Astrocyte (in vitro differentiated cells and primary cell): ENCODE data around the gene HLTF. TPM values are rescaled to one million over a fixed set of nuclear protein-coding genes. Genes with fewer than 3 reads are reported as not detected.
A peak's percentile ranks its signal among the peaks of the same experiment; 100 is the strongest.

ENCODE experiments used
- DNase-seq: peaks from one replicate; pipeline ENCODE4 v3.0.0-alpha.2; 2010; ENCODE audit warnings: low read depth
- FAIRE-seq: peaks from 2 replicates; lab custom pipeline; 2011; peaks lifted over from hg19 to GRCh38; lab: Jason Lieb, UNC
- H2AFZ ChIP-seq: 2 replicates; pipeline ENCODE4 v1.6.0; 2012; ENCODE audit warnings: low read depth, low read length, inconsistent platforms
- H3K27ac ChIP-seq: 2 replicates; pipeline ENCODE4 v1.5.1; 2011; ENCODE audit warnings: low read depth, low read length, inconsistent platforms
- H3K27me3 ChIP-seq: 2 replicates; pipeline ENCODE4 v1.6.0; 2011; ENCODE audit warnings: low read length, inconsistent platforms; ENCODE audit not compliant: insufficient read depth
- H3K36me3 ChIP-seq: 2 replicates; pipeline ENCODE4 v1.5.1; 2011; ENCODE audit warnings: low read length, inconsistent platforms; ENCODE audit not compliant: insufficient read depth
- H3K4me1 ChIP-seq: 2 replicates; pipeline ENCODE4 v1.5.1; 2011; ENCODE audit warnings: low read length, inconsistent platforms; ENCODE audit not compliant: insufficient read depth
- H3K4me2 ChIP-seq: 2 replicates; pipeline ENCODE4 v1.6.0; 2012; ENCODE audit warnings: low read length, inconsistent platforms
- H3K4me3 ChIP-seq: 2 replicates; pipeline ENCODE4 v1.5.1; 2011; ENCODE audit warnings: low read depth, mild to moderate bottlenecking, low read length, inconsistent platforms; ENCODE audit not compliant: insufficient read depth
- H3K79me2 ChIP-seq: 2 replicates; pipeline ENCODE4 v1.6.0; 2012; ENCODE audit warnings: mild to moderate bottlenecking, low read length, inconsistent platforms; ENCODE audit not compliant: insufficient read depth
- H3K9ac ChIP-seq: 2 replicates; pipeline ENCODE4 v1.6.0; 2012; ENCODE audit warnings: mild to moderate bottlenecking, low read length, inconsistent platforms
- H3K9me3 ChIP-seq: 2 replicates; pipeline ENCODE4 v1.5.1; 2012; ENCODE audit warnings: low read depth, mild to moderate bottlenecking, low read length, inconsistent platforms; ENCODE audit not compliant: insufficient read depth
- H4K20me1 ChIP-seq: 2 replicates; pipeline ENCODE4 v1.6.0; 2012; ENCODE audit warnings: low read length, inconsistent platforms; ENCODE audit not compliant: insufficient read depth
- H3K27ac Mint-ChIP-seq: one replicate; pipeline ENCODE4 v1.8.0; 2021; ENCODE audit warnings: mild to moderate bottlenecking, mixed read lengths; ENCODE audit not compliant: unreplicated experiment
- H3K27me3 Mint-ChIP-seq: one replicate; pipeline ENCODE4 v1.8.0; 2021; ENCODE audit warnings: low read depth, mixed read lengths; ENCODE audit not compliant: unreplicated experiment
- H3K36me3 Mint-ChIP-seq: one replicate; pipeline ENCODE4 v1.8.0; 2021; ENCODE audit warnings: low read depth, mixed read lengths; ENCODE audit not compliant: unreplicated experiment
- H3K4me1 Mint-ChIP-seq: one replicate; pipeline ENCODE4 v1.8.0; 2021; ENCODE audit warnings: low read depth, mixed read lengths; ENCODE audit not compliant: unreplicated experiment
- H3K4me3 Mint-ChIP-seq: one replicate; pipeline ENCODE4 v1.8.0; 2021; ENCODE audit warnings: mild to moderate bottlenecking, moderate library complexity, mixed read lengths; ENCODE audit not compliant: unreplicated experiment
- H3K9me3 Mint-ChIP-seq: one replicate; pipeline ENCODE4 v1.8.0; 2021; ENCODE audit warnings: mild to moderate bottlenecking, mixed read lengths; ENCODE audit not compliant: unreplicated experiment
- EZH2 ChIP-seq: IDR thresholded peaks from 2 replicates; pipeline ENCODE4 v1.6.1; 2012; ENCODE audit warnings: mild to moderate bottlenecking, low read length, inconsistent platforms; ENCODE audit not compliant: insufficient read depth
- total RNA-seq: library from RNA; stranded (reverse); gene quantifications from 2 replicates; pipeline ENCODE4 v1.2.1, GENCODE V29; 2021
- TF ChIP-seq, protein P1 (sequence below): IDR thresholded peaks from 2 replicates; pipeline ENCODE4 v1.5.1; 2011; ENCODE audit warnings: low read depth, mild to moderate bottlenecking, inconsistent platforms, low read length, moderate library complexity; ENCODE audit not compliant: insufficient read depth

HLTF gene
- total RNA-seq, 1 donor from 2014 or later, result 19.5 TPM

GRCh38 chr3:149005416-149005815, 80.9 kb downstream of the HLTF start:
- Histone ChIP-seq H3K79me2 (no peaks in the 10 kb centered on the region), H3K9me3 (no peaks in the 10 kb centered on the region), H3K36me3 (peaks cover 8% of the 10 kb centered on the region), H3K4me3 (no peak overlapping the region), H3K9ac (no peak overlapping the region), H3K4me1 (peaks cover 11% of the 10 kb centered on the region), H2AFZ (no peak overlapping the region), H3K27ac (no peak overlapping the region), H3K27me3 (no peaks in the 10 kb centered on the region), H4K20me1 (no peaks in the 10 kb centered on the region), H3K4me2 (no peak overlapping the region)
- Mint-ChIP-seq H3K27me3 (no peaks in the 10 kb centered on the region), H3K27ac (no peak overlapping the region), H3K4me1 (peaks cover 1% of the 10 kb centered on the region), H3K9me3 (no peaks in the 10 kb centered on the region), H3K4me3 (no peak overlapping the region), H3K36me3 (peaks cover 11% of the 10 kb centered on the region)
- DNase-seq, result peak; percentile 47
- no peak for FAIRE-seq
- no peak for TF ChIP-seq EZH2
- TF ChIP-seq, protein P1, sequence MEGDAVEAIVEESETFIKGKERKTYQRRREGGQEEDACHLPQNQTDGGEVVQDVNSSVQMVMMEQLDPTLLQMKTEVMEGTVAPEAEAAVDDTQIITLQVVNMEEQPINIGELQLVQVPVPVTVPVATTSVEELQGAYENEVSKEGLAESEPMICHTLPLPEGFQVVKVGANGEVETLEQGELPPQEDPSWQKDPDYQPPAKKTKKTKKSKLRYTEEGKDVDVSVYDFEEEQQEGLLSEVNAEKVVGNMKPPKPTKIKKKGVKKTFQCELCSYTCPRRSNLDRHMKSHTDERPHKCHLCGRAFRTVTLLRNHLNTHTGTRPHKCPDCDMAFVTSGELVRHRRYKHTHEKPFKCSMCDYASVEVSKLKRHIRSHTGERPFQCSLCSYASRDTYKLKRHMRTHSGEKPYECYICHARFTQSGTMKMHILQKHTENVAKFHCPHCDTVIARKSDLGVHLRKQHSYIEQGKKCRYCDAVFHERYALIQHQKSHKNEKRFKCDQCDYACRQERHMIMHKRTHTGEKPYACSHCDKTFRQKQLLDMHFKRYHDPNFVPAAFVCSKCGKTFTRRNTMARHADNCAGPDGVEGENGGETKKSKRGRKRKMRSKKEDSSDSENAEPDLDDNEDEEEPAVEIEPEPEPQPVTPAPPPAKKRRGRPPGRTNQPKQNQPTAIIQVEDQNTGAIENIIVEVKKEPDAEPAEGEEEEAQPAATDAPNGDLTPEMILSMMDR, result no peak

GRCh38 chr3:149004622-149005021, 81.7 kb downstream of the HLTF start:
- H3K9me3 ChIP-seq, result no peaks in the 10 kb centered on the region
- no peak overlapping the region for H3K4me3 ChIP-seq
- no peaks in the 10 kb centered on the region for H3K9me3 Mint-ChIP-seq
- H3K79me2 ChIP-seq, result no peaks in the 10 kb centered on the region
- H3K27ac Mint-ChIP-seq, result peak overlapping the region; percentile 61
- H3K27me3 Mint-ChIP-seq, result no peaks in the 10 kb centered on the region
- no peak for FAIRE-seq
- DNase-seq, result no peak
- peaks cover 7% of the 10 kb centered on the region for H3K4me1 Mint-ChIP-seq
- no peaks in the 10 kb centered on the region for H4K20me1 ChIP-seq
- no peak overlapping the region for H2AFZ ChIP-seq
- peaks cover 10% of the 10 kb centered on the region for H3K36me3 Mint-ChIP-seq
- H3K4me3 Mint-ChIP-seq, result no peak overlapping the region
- no peak overlapping the region for H3K4me2 ChIP-seq
- TF ChIP-seq, protein P1, result no peak
- no peak for TF ChIP-seq EZH2
- H3K27me3 ChIP-seq, result no peaks in the 10 kb centered on the region
- peaks cover 7% of the 10 kb centered on the region for H3K4me1 ChIP-seq
- H3K36me3 ChIP-seq, result peaks cover 3% of the 10 kb centered on the region
- H3K27ac ChIP-seq, result no peak overlapping the region
- H3K9ac ChIP-seq, result peak overlapping the region; percentile 31

DNA sequence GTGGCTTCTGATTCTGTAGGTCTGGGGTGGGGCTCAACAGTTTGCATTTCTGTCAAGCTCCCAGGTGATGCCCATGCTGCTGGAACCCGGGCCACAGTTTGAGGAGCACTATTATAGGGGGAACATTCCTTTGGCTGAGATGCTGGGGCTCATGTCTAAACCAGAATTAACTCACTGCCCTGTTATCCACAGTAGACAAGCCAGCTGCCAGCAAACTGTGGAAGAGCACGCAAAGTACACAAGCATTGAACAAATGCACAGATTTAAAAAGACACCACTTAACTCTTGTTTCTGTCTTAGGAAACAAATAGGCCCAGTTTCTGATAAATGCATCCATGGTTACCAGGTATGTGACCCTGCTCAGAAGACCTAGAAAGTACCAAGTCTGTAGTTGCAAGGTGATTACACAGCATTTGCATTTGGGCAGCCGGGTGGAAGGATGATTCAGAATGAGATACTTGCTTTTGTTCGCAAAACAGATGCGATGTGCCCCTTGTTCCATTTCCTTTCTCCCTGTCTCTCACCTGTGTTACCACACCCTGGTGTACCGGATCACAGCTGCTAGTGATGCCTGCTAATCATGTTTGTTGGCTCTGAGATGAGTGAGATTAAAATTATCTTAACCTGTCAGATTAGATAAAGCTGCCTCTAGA, 82.6 kb downstream of the HLTF start:
- peaks cover 5% of the 10 kb centered on the region for H3K4me1 ChIP-seq
- H3K79me2 ChIP-seq, result no peaks in the 10 kb centered on the region
- Mint-ChIP-seq H3K4me1 (peaks cover 15% of the 10 kb centered on the region), H3K36me3 (peaks cover 8% of the 10 kb centered on the region), H3K4me3 (no peak overlapping the region), H3K27ac (no peak overlapping the region), H3K9me3 (no peaks in the 10 kb centered on the region), H3K27me3 (no peaks in the 10 kb centered on the region)
- H3K27me3 ChIP-seq, result no peaks in the 10 kb centered on the region
- H3K36me3 ChIP-seq, result no peaks in the 10 kb centered on the region
- H3K4me2 ChIP-seq, result no peak overlapping the region
- no peaks in the 10 kb centered on the region for H4K20me1 ChIP-seq
- H3K27ac ChIP-seq, result no peak overlapping the region
- H2AFZ ChIP-seq, result no peak overlapping the region
- FAIRE-seq, result no peak
- no peaks in the 10 kb centered on the region for H3K9me3 ChIP-seq
- DNase-seq, result no peak
- no peak overlapping the region for H3K4me3 ChIP-seq
- no peak overlapping the region for H3K9ac ChIP-seq
- TF ChIP-seq, protein P1, result no peak
- no peak for TF ChIP-seq EZH2
